K562 (cell line): ENCODE results near the gene ALKBH3. TPM values are rescaled to one million over a fixed set of nuclear protein-coding genes. Genes with fewer than 3 reads are reported as not detected.

Source experiments
- ARID2 ChIP-seq: fragments of 450-650 bp; IDR thresholded peaks from 2 replicates; pipeline ENCODE4 v1.6.1; 2017; ENCODE audit warnings: antibody characterized with exemption, mild to moderate bottlenecking
- HMBOX1 ChIP-seq: sonication (generic); IDR thresholded peaks from 2 replicates; pipeline ENCODE4 v1.6.1; 2016
- MCM3 ChIP-seq: fragments of 450-650 bp; IDR thresholded peaks from 2 replicates; pipeline ENCODE4 v1.6.1; 2016
- MIER1 ChIP-seq: fragments of 450-650 bp; IDR thresholded peaks from 2 replicates; pipeline ENCODE4 v1.6.1; 2016; ENCODE audit warnings: antibody characterized with exemption, mild to moderate bottlenecking, low read depth
- NCOA4 ChIP-seq: fragments of 450-650 bp; IDR thresholded peaks from 2 replicates; pipeline ENCODE4 v1.6.1; 2018; ENCODE audit warnings: mild to moderate bottlenecking; ENCODE audit not compliant: partially characterized antibody
- NFE2 ChIP-seq: IDR thresholded peaks from 2 replicates; pipeline ENCODE4 v1.6.1; 2014; ENCODE audit warnings: antibody characterized with exemption, low read depth
- SMARCC2 ChIP-seq: fragments of 450-650 bp; IDR thresholded peaks from 2 replicates; pipeline ENCODE4 v1.6.1; 2017; ENCODE audit warnings: antibody characterized with exemption, moderate library complexity, mild to moderate bottlenecking, low read depth
- ZBTB40 ChIP-seq, 2 experiments: fragments of 450-650 bp in 1 of 2; sonication (generic) in 1 of 2; formaldehyde crosslinking in 1 of 2; IDR thresholded peaks; 2 replicates each; pipeline versions ENCODE4 v1.7.1 to v1.9.0; 2016 to 2022; ENCODE audit warnings: inconsistent platforms in 1 of 2, mild to moderate bottlenecking in 1 of 2, missing genetic modification reagents in 1 of 2
- ZNF184 ChIP-seq: sonication (generic); formaldehyde crosslinking; IDR thresholded peaks from 2 replicates; pipeline ENCODE4 v1.5.0; 2020; ENCODE audit warnings: missing genetic modification reagents
- polyA plus RNA-seq, 8 experiments: library from polyadenylated mRNA; depleted of rRNA in 4 of 8; stranded (reverse) in 5 of 8; unstranded in 3 of 8; fragments of >200 nt; fragmentation: Nextera tagmentation in 2 of 8; fragmentation: Illumina TruSeq in 1 of 8; extraction: Ambion mirVana in 2 of 8; extraction: Trizol in 1 of 8; gene quantifications; 2 replicates each; pipeline versions ENCODE4 v1.2.1 to v1.2.3, GENCODE V29; 2011 to 2014; ENCODE audit warnings: inconsistent platforms in 1 of 8, missing spikeins in 1 of 8
- total RNA-seq, 7 experiments: library from RNA; depleted of rRNA in 6 of 7; stranded (reverse); fragments of >200 nt in 6 of 7; fragmentation: Illumina TruSeq in 2 of 7; extraction: Trizol in 2 of 7; gene quantifications; 2 replicates each; pipeline versions ENCODE4 v1.2.1 to v1.2.3, GENCODE V29; 2011 to 2021; ENCODE audit warnings: low replicate concordance in 1 of 7

ALKBH3 gene
- total and polyA plus RNA-seq, 9 of the 15 experiments (the other 6 are each of a cell fraction or from before 2014, with no cell fraction given): 16.0 to 49.9 (median 36.5) TPM

GRCh38 chr11:43868852-43869567 lies 11.6 kb upstream of the ALKBH3 start (continued):
- TF ChIP-seq ZBTB40 (IDR thresholded peaks at IDR 0.05): peak; percentile 36; the same call in 1 of the 2 replicates
- no peak for TF ChIP-seq ZBTB40 (CRISPR knock-in tag; IDR thresholded peaks at IDR 0.05)
- no peak for TF ChIP-seq MCM3
- peak; percentile 66; the same call in 1 of the 2 replicates for TF ChIP-seq HMBOX1
- no peak for TF ChIP-seq ARID2
- TF ChIP-seq NFE2: peak; percentile 74
- no peak for TF ChIP-seq ZNF184 (CRISPR knock-in tag)
- TF ChIP-seq NCOA4: no peak
- peak; percentile 69; the same call in 1 of the 2 replicates for TF ChIP-seq MIER1
- peak; percentile 93 for TF ChIP-seq SMARCC2
